C4-2B (cell line): ENCODE measurements around the gene CREB3L4.

Experiments used
- H3K27ac ChIP-seq: fragments of 450-650 bp; 2 replicates; pipeline ENCODE4 v1.5.1; 2017
- CTCF ChIP-seq: fragments of 450-650 bp; conservative IDR thresholded peaks from 2 replicates; pipeline ENCODE4 v1.5.1; 2017; ENCODE audit warnings: mild to moderate bottlenecking
- ZFX ChIP-seq: fragments of 450-650 bp; IDR thresholded peaks from 2 replicates; pipeline ENCODE4 v1.6.1; 2017

CREB3L4 gene

DNA sequence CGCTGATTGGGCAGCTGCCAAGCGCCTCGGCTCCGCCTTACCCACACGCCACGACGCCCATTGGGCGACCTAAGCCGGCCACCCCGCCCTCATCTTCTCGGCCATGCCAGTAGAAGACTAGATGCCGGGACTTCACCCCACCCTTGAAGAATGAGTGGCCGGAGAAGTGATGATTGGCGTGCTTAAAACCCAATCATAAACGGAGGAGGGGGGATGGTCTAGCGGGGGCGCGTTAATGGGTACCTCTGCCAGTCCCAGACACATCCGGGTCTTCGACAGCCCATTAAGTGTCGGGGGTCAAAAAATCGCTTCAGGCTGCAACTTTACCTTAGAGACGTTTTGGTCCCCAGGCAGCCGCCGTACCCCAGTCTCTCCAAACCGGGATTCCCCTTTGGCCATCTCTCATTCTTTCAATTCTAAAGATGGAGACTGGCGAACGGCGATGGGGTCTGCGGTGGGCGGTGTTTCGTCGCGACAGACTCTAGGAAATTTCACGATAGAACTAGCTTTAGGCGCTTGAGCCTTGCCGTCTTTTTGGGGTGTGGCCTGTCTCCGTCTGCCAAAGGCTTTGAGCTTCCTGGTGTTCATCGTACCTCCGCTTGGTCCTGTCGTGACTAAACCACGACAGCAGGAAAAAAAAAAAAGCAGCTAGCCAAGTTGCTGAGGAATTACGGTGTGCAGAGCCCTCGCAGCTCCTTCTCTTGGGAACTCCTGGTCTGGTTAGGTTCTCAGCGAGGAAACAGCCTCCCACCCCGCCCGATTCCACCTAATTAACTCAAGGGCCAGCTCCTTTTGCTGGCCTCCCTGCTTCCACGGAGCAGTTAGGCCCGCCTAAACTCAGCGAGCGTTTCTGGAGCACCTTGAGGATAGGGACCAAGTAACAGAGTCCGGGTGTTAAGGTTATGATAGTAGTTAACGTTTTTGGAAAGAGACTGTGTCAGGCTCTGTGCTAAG, 44.5 kb upstream of the CREB3L4 start, which contains the start of gene GATAD2B:
Gene GATAD2B (minus strand): TSS at position 1 of the 954 bp plus-strand sequence. CDS start 94,625 bp downstream, outside the sequence.
- peak within 1 kb of the TSS; percentile 84 for H3K27ac ChIP-seq
- TF ChIP-seq ZFX (peak; percentile 54; the same call in 1 of the 2 replicates), CTCF (no peak)

GRCh38 chr1:153926405-153926804, 41.3 kb upstream of the CREB3L4 start:
- TF ChIP-seq ZFX (no peak), CTCF (no peak)

GRCh38 chr1:153928245-153928644, 39.5 kb upstream of the CREB3L4 start:
- TF ChIP-seq CTCF = no peak
- no peak for TF ChIP-seq ZFX
- no peak overlapping the region for H3K27ac ChIP-seq

More at GRCh38 chr1:153926405-153926804, 41.3 kb upstream of the CREB3L4 start:
- H3K27ac ChIP-seq = no peak overlapping the region

- no peak for TF ChIP-seq CTCF
- TF ChIP-seq ZFX = no peak
- no peak overlapping the region for H3K27ac ChIP-seq
Measured at GRCh38 chr1:153928791-153929341, 38.8 kb upstream of the CREB3L4 start.

DNA sequence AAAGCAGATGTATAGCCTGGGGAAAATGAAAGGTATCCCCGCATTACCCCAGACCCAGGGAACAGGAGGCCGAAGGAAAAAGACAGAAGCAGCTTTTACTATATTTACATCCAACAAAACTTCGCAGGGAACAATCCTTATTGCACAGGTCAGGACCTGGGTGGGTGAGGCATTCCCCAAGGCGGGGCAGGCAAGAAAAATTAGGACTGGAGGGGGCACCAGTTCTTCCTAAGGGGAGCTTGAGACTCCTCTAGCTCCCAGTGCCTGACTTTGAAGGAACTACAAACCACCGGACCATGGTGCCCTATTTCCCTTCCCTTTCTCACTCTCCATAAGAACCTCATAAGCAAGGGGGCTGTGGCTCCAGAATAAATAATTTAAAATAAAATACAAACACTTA, 38.3 kb upstream of the CREB3L4 start:
- no peak overlapping the region for H3K27ac ChIP-seq
- TF ChIP-seq ZFX (no peak), CTCF (no peak)

- H3K27ac ChIP-seq = no peak overlapping the region
- TF ChIP-seq ZFX (no peak), CTCF (no peak)
Measured at GRCh38 chr1:153929981-153930948, 37.4 kb upstream of the CREB3L4 start.
